IMR-90 (cell line): ENCODE data around the gene ZNF514. TPM values are rescaled to one million over a fixed set of nuclear protein-coding genes. Genes with fewer than 3 reads are reported as not detected.

ENCODE experiments used
- ATAC-seq: fragments of 200-7000 bp; cut with Tn5 transposase; 2 replicates; pipeline ENCODE4 v1.9.1; 2020; ENCODE audit warnings: low read depth, mild to moderate bottlenecking, moderate library complexity
- BruUV-seq: library from RNA; stranded (reverse); fragments of 400-500 nt; replicated peaks from 2 replicates; lab custom pipeline; 2021; lab: Mats Ljungman, UMichigan
- CTCF ChIA-PET: fragments of 300-600 bp; formaldehyde crosslinking; extraction: SDS; loops from one replicate; lab custom pipeline; 2021; ENCODE audit warnings: antibody characterized with exemption; lab: Yijun Ruan, JAX
- POLR2A ChIA-PET: fragments of 300-600 bp; sonication (Branson Sonifier 250); formaldehyde crosslinking; loops from one replicate; lab custom pipeline; 2022; ENCODE audit warnings: antibody characterized with exemption; ENCODE audit not compliant: unreplicated experiment; lab: Charles Lee
- DNase-seq: peaks from one replicate; pipeline ENCODE4 v3.0.0; 2013
- H2AFZ ChIP-seq: replicated peaks from 2 replicates; pipeline ENCODE3; 2013; ENCODE audit warnings: low read length, mild to moderate bottlenecking; ENCODE audit not compliant: poor library complexity
- H2AK5ac ChIP-seq: 2 replicates; pipeline ENCODE4 v1.6.1; 2013; ENCODE audit warnings: low read depth, low read length, inconsistent platforms
- H2AK9ac ChIP-seq: replicated peaks from 2 replicates; pipeline ENCODE3; 2013; ENCODE audit warnings: mild to moderate bottlenecking, low read depth, low read length, moderate library complexity; ENCODE audit not compliant: poor library complexity
- H2BK120ac ChIP-seq: 2 replicates; pipeline ENCODE4 v1.6.1; 2013; ENCODE audit warnings: low read depth, low read length, inconsistent platforms
- H2BK15ac ChIP-seq: 3 replicates; pipeline ENCODE4 v1.6.1; 2013; ENCODE audit warnings: low read depth, low read length, inconsistent platforms
- H2BK20ac ChIP-seq: 2 replicates; pipeline ENCODE4 v1.6.1; 2013; ENCODE audit warnings: low read depth, mild to moderate bottlenecking, inconsistent platforms, low read length, moderate library complexity
- H2BK5ac ChIP-seq: 2 replicates; pipeline ENCODE4 v1.6.1; 2013; ENCODE audit warnings: mild to moderate bottlenecking, low read depth, low read length, inconsistent platforms; ENCODE audit not compliant: poor library complexity, severe bottlenecking
- H3K14ac ChIP-seq: replicated peaks from 2 replicates; pipeline ENCODE4 v1.6.1; 2013; ENCODE audit warnings: low read depth, low read length, inconsistent platforms
- H3K18ac ChIP-seq: 2 replicates; pipeline ENCODE4 v1.6.1; 2013; ENCODE audit warnings: low read depth, low read length, control low read depth
- H3K23ac ChIP-seq: 2 replicates; pipeline ENCODE4 v1.6.1; 2013; ENCODE audit warnings: low read depth, low read length, inconsistent platforms
- H3K27ac ChIP-seq: 2 replicates; pipeline ENCODE4 v1.5.1; 2013; ENCODE audit warnings: mild to moderate bottlenecking, control low read depth, low read length; ENCODE audit not compliant: insufficient read depth
- H3K27me3 ChIP-seq: 2 replicates; pipeline ENCODE4 v1.6.1; 2013; ENCODE audit warnings: low read length; ENCODE audit not compliant: control insufficient read depth, insufficient read depth
- H3K36me3 ChIP-seq: 2 replicates; pipeline ENCODE4 v1.6.1; 2013; ENCODE audit warnings: low read length, mixed read lengths; ENCODE audit not compliant: control insufficient read depth, insufficient read depth
- H3K4ac ChIP-seq: 2 replicates; pipeline ENCODE4 v1.6.1; 2013; ENCODE audit warnings: low read depth, low read length, inconsistent platforms
- H3K4me1 ChIP-seq: 2 replicates; pipeline ENCODE4 v1.6.1; 2013; ENCODE audit warnings: low read length, mixed read lengths; ENCODE audit not compliant: control insufficient read depth, insufficient read depth
- H3K4me2 ChIP-seq: 2 replicates; pipeline ENCODE4 v1.6.1; 2013; ENCODE audit warnings: low read depth, mild to moderate bottlenecking, control low read depth, low read length, moderate library complexity
- H3K4me3 ChIP-seq: 2 replicates; pipeline ENCODE4 v1.5.1; 2013; ENCODE audit warnings: low read depth, mild to moderate bottlenecking, control low read depth, low read length, moderate library complexity; ENCODE audit not compliant: insufficient read depth
- H3K56ac ChIP-seq: 2 replicates; pipeline ENCODE4 v1.6.1; 2013; ENCODE audit warnings: low read length, inconsistent platforms; ENCODE audit not compliant: insufficient read depth; ENCODE audit errors: extremely low read depth
- H3K79me1 ChIP-seq, 2 experiments: 2 replicates each; pipeline ENCODE4 v1.6.1; 2013; ENCODE audit warnings: low read length in 2 of 2, inconsistent platforms in 1 of 2, low read depth in 1 of 2
- H3K9ac ChIP-seq: 2 replicates; pipeline ENCODE4 v1.6.1; 2013; ENCODE audit warnings: low read depth, low read length, control low read depth
- H3K9me1 ChIP-seq: 2 replicates; pipeline ENCODE4 v1.6.1; 2013; ENCODE audit warnings: low read length, inconsistent platforms; ENCODE audit not compliant: insufficient read depth
- H3K9me3 ChIP-seq: 2 replicates; pipeline ENCODE4 v1.6.1; 2013; ENCODE audit warnings: low read length; ENCODE audit not compliant: control insufficient read depth, insufficient read depth
- H4K20me1 ChIP-seq: 2 replicates; pipeline ENCODE4 v1.6.1; 2013; ENCODE audit warnings: low read length, inconsistent platforms; ENCODE audit not compliant: insufficient read depth
- H4K5ac ChIP-seq: 2 replicates; pipeline ENCODE4 v1.6.1; 2013; ENCODE audit warnings: mild to moderate bottlenecking, low read depth, low read length, control low read depth
- H4K8ac ChIP-seq, 2 experiments: 2 replicates each; pipeline ENCODE4 v1.6.1; 2013; ENCODE audit warnings: low read depth in 2 of 2, low read length in 2 of 2, control low read depth in 1 of 2, inconsistent platforms in 1 of 2
- H4K91ac ChIP-seq: 2 replicates; pipeline ENCODE4 v1.6.1; 2013; ENCODE audit warnings: low read depth, low read length, inconsistent platforms; ENCODE audit not compliant: insufficient read depth
- CEBPB ChIP-seq: IDR thresholded peaks from 2 replicates; pipeline ENCODE4 v1.6.1; 2012; ENCODE audit warnings: low read depth, low read length, improper control_type of control experiment
- SMC3 ChIP-seq: fragments of 150-350 bp; IDR thresholded peaks from 2 replicates; pipeline ENCODE4 v1.6.1; 2016; ENCODE audit warnings: low read depth, mild to moderate bottlenecking, antibody characterized with exemption, low read length, moderate library complexity
- WGBS, 2 experiments: methylation state at CpG; one replicate each; pipeline versions ENCODE4 v1.1.5 to v1.1.7; 2013; ENCODE audit warnings: missing lambda C conversion rate in 2 of 2; ENCODE audit not compliant: insufficient read length in 1 of 2; ENCODE audit errors: extremely low coverage in 2 of 2; 5-methylcytosine and 5-hydroxymethylcytosine counted together
- dilution Hi-C: fragments of 300-500 bp; cut with HindIII; formaldehyde crosslinking; loops from one replicate; pipeline ENCODE4 v1.14.3; 2018; ENCODE audit warnings: low sequenced_read_pairs; ENCODE audit not compliant: unreplicated experiment
- in situ Hi-C: fragments of 300-500 bp; cut with MboI; formaldehyde crosslinking; loops from 3 replicates; pipeline ENCODE4 v1.14.3; 2019; ENCODE audit warnings: low sequenced_read_pairs, inconsistent platforms, mixed read lengths
- intact Hi-C: fragments of 100-400 bp; cut with micrococcal nuclease; formaldehyde crosslinking; loops from 2 replicates; pipeline ENCODE4 v1.10.0; 2022
- polyA plus RNA-seq, 3 experiments: library from polyadenylated mRNA; depleted of rRNA; stranded (reverse); fragments of >200 nt; gene quantifications; 2 replicates each; pipeline ENCODE4 v1.2.3, GENCODE V29; 2012; ENCODE audit warnings: low replicate concordance in 1 of 3
- total RNA-seq: library from RNA; depleted of rRNA; stranded (reverse); fragments of >200 nt; gene quantifications from 2 replicates; pipeline ENCODE4 v1.2.3, GENCODE V29; 2012

The ZNF514 gene
- total and polyA plus RNA-seq, 2 of the 4 experiments (the other 2 are of a cell fraction): 5.3 to 6.5 TPM

DNA sequence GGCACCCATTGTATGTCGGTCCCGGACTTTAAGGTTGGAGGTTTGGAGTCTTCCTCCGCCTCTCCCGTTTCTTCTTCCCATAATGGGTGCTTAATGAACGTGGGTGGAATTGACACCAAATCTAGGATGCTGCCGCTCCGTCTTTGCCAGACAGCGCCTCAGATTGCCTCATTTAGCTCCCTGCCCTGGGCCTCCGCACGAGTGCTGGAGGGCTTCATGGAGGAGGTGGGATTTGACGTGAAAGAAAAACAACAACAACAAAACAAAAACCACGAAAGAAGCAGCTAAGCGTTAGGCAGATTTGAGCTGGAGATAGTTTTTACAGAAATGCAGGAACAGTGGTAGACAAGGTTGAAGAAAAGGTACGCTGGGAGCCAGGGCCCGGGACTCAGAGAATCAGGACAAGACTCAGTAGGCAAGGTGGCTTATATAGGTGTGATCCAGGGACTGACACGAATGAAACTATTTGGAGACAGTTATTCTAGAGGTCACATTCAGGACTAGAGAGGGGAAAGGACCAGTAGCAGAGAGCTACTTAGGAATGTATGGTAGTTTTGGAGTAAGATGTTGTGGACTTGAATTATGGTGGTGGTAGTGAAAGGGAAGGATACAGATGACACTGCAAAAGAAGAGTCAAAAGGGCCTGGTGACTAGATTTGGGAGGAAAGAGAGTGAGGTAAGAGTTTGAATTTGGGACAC lies 6.6 kb upstream of the ZNF514 start:
- TF ChIP-seq CEBPB (peak; percentile 47; the same call in 1 of the 2 replicates), SMC3 (no peak)
- Histone ChIP-seq H2BK5ac (peak overlapping the region; percentile 79), H4K5ac (peak overlapping the region; percentile 88), H3K9ac (peak overlapping the region; percentile 95), H3K79me1 (peaks cover 19 to 24% of the 10 kb centered on the region in 2 experiments), H3K56ac (peak overlapping the region; percentile 37; the same call in 1 of the 2 replicates), H3K27me3 (no peaks in the 10 kb centered on the region), H4K91ac (peak overlapping the region; percentile 69; the same call in 1 of the 2 replicates), H3K4me3 (peak overlapping the region; percentile 77), H2AK9ac (peak overlapping the region; percentile 68), H4K8ac (peak overlapping the region; percentile 95), H3K18ac (no peak overlapping the region), H3K4ac (peak overlapping the region; percentile 89), H3K27ac (peak overlapping the region; percentile 81), H2BK120ac (no peak overlapping the region), H2AK5ac (peak overlapping the region; percentile 41; the same call in 1 of the 2 replicates), H3K4me2 (peak overlapping the region; percentile 94), H3K14ac (peak overlapping the region; percentile 72), H2BK15ac (no peak overlapping the region), H4K20me1 (no peaks in the 10 kb centered on the region), H3K9me3 (no peaks in the 10 kb centered on the region), H3K23ac (peak overlapping the region; percentile 91), H2AFZ (peak overlapping the region; percentile 100), H3K9me1 (no peaks in the 10 kb centered on the region), H3K36me3 (no peaks in the 10 kb centered on the region), H2BK20ac (no peak overlapping the region), H3K4me1 (no peaks in the 10 kb centered on the region)
- ChIA-PET POLR2A (no interaction called here), CTCF (no interaction called here)
- WGBS, 2 experiments: 72% methylated on average over 2 of the region's 16 CpGs; no CpG with 5 or more reads in 1 of the 2 experiments
- DNase-seq (no peak), ATAC-seq (peak; percentile 25)
- in situ Hi-C loops (no loop called here), dilution Hi-C loops (no loop called here), intact Hi-C loops (loop anchor here (5.0 kb wide), 2 partner anchors 41 to 44 kb away; partner anchors contain the start of genes MRPS5 and ZNF892)
- BruUV-seq: no TSS peak
